Measurements from ENCODE around the gene SYTL1.

SYTL1 gene

GRCh38 chr1:27374362-27375086 lies 32.7 kb downstream of the SYTL1 start, which contains the start of gene FCN3:
Gene FCN3, minus strand, starts transcription at chr1:27374824. Its CDS starts 6 bp downstream, at chr1:27374818.
- Histone ChIP-seq H3K27ac (ENCODE audit: low read length) (no peak within 1 kb of the TSS), H3F3A (ENCODE audit: insufficient read depth, low read length) (no peaks in the 10 kb centered on the region), H3K9me3 (replicated peaks; ENCODE audit: insufficient read depth, low read length) (no peaks in the 10 kb centered on the region), H3K9ac (ENCODE audit: low read length) (no peak within 1 kb of the TSS), H3K79me2 (ENCODE audit: low read length) (no peaks in the 10 kb centered on the region), H3K4me1 (ENCODE audit: low read length) (no peaks in the 10 kb centered on the region), H3K36me3 (replicated peaks; ENCODE audit: insufficient read depth, low read length) (no peaks in the 10 kb centered on the region), H3K4me2 (ENCODE audit: low read depth, low read length) (no peak within 1 kb of the TSS), H4K20me1 (ENCODE audit: insufficient read depth, low read length) (no peaks in the 10 kb centered on the region), H2AFZ (ENCODE audit: low read length) (no peak within 1 kb of the TSS), H3K4me3 (ENCODE audit: low read length) (no peak within 1 kb of the TSS), H3K27me3 (replicated peaks; ENCODE audit: insufficient read depth, low read length) (0 out of 2 replicates have a peak, but pooled peaks cover 2% of the 10 kb centered on the region), H3K9me2 (replicated peaks; ENCODE audit: insufficient read depth, low read length) (no peaks in the 10 kb centered on the region)
- no peak for DNase-seq
- TF ChIP-seq EZH2phosphoT487 (IDR thresholded peaks at IDR 0.05; ENCODE audit: low read length) (no peak), CTCF (IDR thresholded peaks at IDR 0.05; ENCODE audit: low read length) (no peak), EZH2 (optimal IDR thresholded peaks at IDR 0.05; ENCODE audit: low read depth, low read length) (no peak)

- Histone ChIP-seq H3K27ac (ENCODE audit: low read length) (no peak overlapping the region), H3K4me1 (ENCODE audit: low read length) (no peaks in the 10 kb centered on the region), H3K79me2 (ENCODE audit: low read length) (no peaks in the 10 kb centered on the region), H3K9me2 (replicated peaks; ENCODE audit: insufficient read depth, low read length) (no peaks in the 10 kb centered on the region), H3K27me3 (replicated peaks; ENCODE audit: insufficient read depth, low read length) (0 out of 2 replicates have a peak, but pooled peaks cover 9% of the 10 kb centered on the region), H3K4me2 (ENCODE audit: low read depth, low read length) (no peak overlapping the region), H4K20me1 (ENCODE audit: insufficient read depth, low read length) (no peaks in the 10 kb centered on the region), H3K4me3 (ENCODE audit: low read length) (no peak overlapping the region), H2AFZ (ENCODE audit: low read length) (no peak overlapping the region), H3F3A (ENCODE audit: insufficient read depth, low read length) (no peaks in the 10 kb centered on the region), H3K36me3 (replicated peaks; ENCODE audit: insufficient read depth, low read length) (no peaks in the 10 kb centered on the region), H3K9me3 (replicated peaks; ENCODE audit: insufficient read depth, low read length) (no peaks in the 10 kb centered on the region), H3K9ac (ENCODE audit: low read length) (no peak overlapping the region)
- no peak for DNase-seq
- TF ChIP-seq EZH2 (optimal IDR thresholded peaks at IDR 0.05; ENCODE audit: low read depth, low read length) = no peak
- no peak for TF ChIP-seq CTCF (IDR thresholded peaks at IDR 0.05; ENCODE audit: low read length)
- TF ChIP-seq EZH2phosphoT487 (IDR thresholded peaks at IDR 0.05; ENCODE audit: low read length) = no peak
Measured at GRCh38 chr1:27377760-27378495, 36.1 kb downstream of the SYTL1 start.

- 0 out of 2 replicates have a peak, but pooled peaks cover 9% of the 10 kb centered on the region for H3K27me3 ChIP-seq (replicated peaks; ENCODE audit: insufficient read depth, low read length)
- H2AFZ ChIP-seq (ENCODE audit: low read length) = no peak overlapping the region
- H3K4me2 ChIP-seq (ENCODE audit: low read depth, low read length) = no peak overlapping the region
- H3K4me3 ChIP-seq (ENCODE audit: low read length) = no peak overlapping the region
- no peaks in the 10 kb centered on the region for H4K20me1 ChIP-seq (ENCODE audit: insufficient read depth, low read length)
- H3F3A ChIP-seq (ENCODE audit: insufficient read depth, low read length) = no peaks in the 10 kb centered on the region
- H3K27ac ChIP-seq (ENCODE audit: low read length) = no peak overlapping the region
- no peaks in the 10 kb centered on the region for H3K9me3 ChIP-seq (replicated peaks; ENCODE audit: insufficient read depth, low read length)
- TF ChIP-seq EZH2 (optimal IDR thresholded peaks at IDR 0.05; ENCODE audit: low read depth, low read length) (no peak), EZH2phosphoT487 (IDR thresholded peaks at IDR 0.05; ENCODE audit: low read length) (no peak), CTCF (IDR thresholded peaks at IDR 0.05; ENCODE audit: low read length) (no peak)
- DNase-seq = no peak
- no peaks in the 10 kb centered on the region for H3K36me3 ChIP-seq (replicated peaks; ENCODE audit: insufficient read depth, low read length)
- no peaks in the 10 kb centered on the region for H3K4me1 ChIP-seq (ENCODE audit: low read length)
- no peaks in the 10 kb centered on the region for H3K79me2 ChIP-seq (ENCODE audit: low read length)
- no peaks in the 10 kb centered on the region for H3K9me2 ChIP-seq (replicated peaks; ENCODE audit: insufficient read depth, low read length)
- H3K9ac ChIP-seq (ENCODE audit: low read length) = no peak overlapping the region
Measured at GRCh38 chr1:27379564-27380122, 37.8 kb downstream of the SYTL1 start.

All from MM.1S (cell line).